SKM-1 (cell line): ENCODE measurements around the gene MAB21L1.

Source experiments
- DNase-seq: peaks from one replicate; lab custom pipeline; 2025; ENCODE audit not compliant: unreplicated experiment; lab: John Stamatoyannopoulos, UW

MAB21L1 gene

GRCh38 chr13:35480346-35480745, 3.9 kb upstream of the MAB21L1 start:
- no peak for DNase-seq

- DNase-seq: no peak
These were observed 3.2 kb upstream of the MAB21L1 start for GRCh38 chr13:35479706-35480105.

GRCh38 chr13:35479038-35479492, 2.6 kb upstream of the MAB21L1 start:
- DNase-seq: no peak

- no peak for DNase-seq
These were observed 2.0 kb upstream of the MAB21L1 start for GRCh38 chr13:35478271-35479037.

DNA sequence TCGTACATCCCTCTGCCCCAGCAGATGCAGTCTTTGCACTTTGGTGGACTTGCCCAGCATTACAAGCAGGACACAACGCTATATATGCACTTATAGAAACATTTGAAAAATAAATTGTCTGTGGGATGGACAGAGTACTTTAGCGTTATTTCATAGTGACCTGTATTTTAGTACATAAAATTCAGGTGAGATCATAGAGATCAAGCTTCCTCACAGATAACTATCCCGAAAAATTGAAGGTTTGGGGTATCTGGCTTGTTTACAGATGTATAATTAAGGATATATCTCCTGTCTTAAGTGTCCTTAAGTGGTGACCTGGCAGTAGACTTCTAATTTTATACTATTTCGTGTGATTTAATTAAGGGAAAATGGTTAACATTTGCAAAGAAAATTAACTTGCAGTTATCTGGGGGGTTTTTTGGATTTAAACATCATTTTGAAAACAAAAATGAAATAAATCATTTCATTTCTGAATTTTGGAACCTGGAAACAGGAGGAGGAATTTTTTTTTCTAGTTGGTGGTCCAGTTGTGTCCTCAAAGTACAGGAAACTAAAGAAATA, 977 bp upstream of the MAB21L1 start:
- DNase-seq: no peak

GRCh38 chr13:35475212-35475959, 1.1 kb downstream of the MAB21L1 start:
- no peak for DNase-seq

DNA sequence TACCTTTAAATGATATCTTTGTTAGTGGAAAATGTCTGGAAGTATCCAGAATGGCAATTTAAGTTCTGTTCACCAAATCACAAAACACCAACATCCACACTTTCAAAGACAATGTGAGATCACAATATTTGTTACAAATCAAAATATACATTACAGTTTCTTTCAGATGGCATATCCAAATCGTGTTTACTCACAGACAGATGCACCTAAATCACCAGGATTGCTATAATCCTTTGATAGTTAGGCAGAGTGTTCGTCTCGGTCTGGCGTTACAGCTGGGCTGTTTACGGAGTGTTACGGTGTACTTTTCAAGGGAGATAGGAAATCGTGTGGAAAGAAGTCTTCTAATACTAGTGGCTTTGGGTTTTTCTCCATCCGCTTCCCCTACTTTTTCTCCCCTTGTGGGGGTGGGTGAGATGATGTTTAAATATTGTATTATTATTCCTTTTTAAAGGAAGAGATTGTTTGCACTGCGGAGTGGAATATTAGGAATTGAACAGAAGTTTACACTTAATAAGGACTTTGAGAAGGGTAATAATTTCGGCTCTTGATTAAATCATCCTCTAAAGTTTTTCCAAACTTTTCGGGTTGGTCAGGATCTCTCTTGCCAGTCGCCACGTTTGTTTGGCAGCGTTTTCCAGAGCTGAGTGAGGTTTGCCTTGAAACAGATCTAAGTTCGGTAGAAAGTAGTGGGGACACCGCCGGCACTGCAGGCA, 1.8 kb downstream of the MAB21L1 start:
- no peak for DNase-seq

GRCh38 chr13:35473802-35474201, 2.7 kb downstream of the MAB21L1 start:
- DNase-seq: no peak

GRCh38 chr13:35473206-35473775, 3.2 kb downstream of the MAB21L1 start:
- DNase-seq: no peak

- DNase-seq: no peak
These were observed 4.1 kb downstream of the MAB21L1 start for GRCh38 chr13:35472323-35472881.

- no peak for DNase-seq
These were observed 4.7 kb downstream of the MAB21L1 start for GRCh38 chr13:35471706-35472322.

- no peak for DNase-seq
These were observed 5.5 kb downstream of the MAB21L1 start for GRCh38 chr13:35470671-35471661.

GRCh38 chr13:35469806-35470525, 6.5 kb downstream of the MAB21L1 start:
- DNase-seq: no peak

DNA sequence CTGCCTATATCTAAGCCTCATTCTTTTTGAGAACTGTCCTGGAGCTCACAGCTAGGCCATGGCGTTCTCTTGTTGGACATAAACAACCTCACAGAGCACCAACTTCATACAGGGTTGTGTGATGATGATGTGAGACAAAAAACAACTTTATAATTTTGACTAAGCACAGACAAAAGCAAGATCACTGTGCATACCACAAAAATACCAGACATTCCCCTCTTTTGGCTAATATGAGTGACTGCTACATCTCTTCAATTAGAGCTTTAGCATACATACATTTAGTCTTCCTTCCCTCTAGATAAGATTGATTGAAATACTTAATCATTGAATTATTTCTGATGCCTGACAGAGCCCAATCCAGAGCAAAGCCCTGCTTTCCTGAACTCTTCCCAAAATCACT, 8.3 kb downstream of the MAB21L1 start:
- no peak for DNase-seq

DNA sequence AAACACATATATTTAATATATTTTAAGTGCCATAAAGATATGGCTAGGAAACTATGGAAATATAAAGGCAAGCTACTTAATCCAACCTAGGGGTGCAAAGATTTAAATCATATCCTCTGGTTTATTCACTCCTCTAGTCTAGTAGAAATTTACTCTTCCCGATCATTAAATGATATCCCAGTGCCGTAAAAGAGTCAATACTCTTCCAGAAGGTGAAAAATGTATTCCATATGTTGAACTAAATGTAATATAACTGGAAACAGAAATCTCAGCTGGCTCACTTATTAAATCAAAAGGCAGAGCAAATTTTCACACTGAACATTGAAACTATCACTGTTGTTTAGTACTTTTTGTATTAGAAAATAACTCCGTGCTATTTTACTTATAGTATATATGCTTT, 11.1 kb downstream of the MAB21L1 start:
- no peak for DNase-seq

- DNase-seq: no peak
These were observed 16.4 kb downstream of the MAB21L1 start for GRCh38 chr13:35460061-35460460.

DNA sequence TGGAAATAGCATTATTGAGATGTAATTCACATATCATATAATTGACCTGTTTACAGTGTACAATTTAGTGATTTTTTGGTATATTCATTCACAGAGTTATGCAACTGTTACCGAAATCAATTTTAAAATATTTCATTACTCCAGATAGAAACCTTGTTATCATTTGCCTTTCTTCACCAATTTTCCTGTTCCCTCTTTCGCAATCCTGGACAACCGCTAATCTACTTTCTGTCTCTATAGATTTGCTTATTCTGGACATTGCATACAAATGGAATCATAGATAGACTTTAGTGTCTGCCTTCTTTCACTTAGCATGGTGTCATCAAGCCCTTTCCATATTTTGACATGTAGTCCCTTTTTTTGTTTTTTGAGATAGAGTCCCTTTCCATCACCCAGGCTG, 19.2 kb downstream of the MAB21L1 start:
- DNase-seq: no peak

DNA sequence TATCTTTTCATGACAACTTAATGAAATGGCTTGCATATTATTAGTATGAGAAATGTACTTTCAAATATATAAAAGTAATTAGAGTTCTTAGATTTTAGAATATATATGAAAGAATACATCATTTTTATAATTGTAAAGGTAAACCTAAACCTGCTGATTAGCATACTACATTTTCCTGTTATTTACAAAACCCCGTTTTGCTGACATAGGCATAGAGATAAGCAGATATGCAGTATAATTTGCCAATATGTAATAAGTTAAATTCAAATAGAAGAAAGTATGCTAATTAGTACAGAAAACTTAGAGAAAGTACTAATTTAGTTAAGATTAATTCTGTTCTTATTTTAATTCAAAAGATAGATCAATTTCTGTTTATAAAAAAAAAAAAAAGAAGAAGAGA, 21.5 kb downstream of the MAB21L1 start:
- DNase-seq: no peak

DNA sequence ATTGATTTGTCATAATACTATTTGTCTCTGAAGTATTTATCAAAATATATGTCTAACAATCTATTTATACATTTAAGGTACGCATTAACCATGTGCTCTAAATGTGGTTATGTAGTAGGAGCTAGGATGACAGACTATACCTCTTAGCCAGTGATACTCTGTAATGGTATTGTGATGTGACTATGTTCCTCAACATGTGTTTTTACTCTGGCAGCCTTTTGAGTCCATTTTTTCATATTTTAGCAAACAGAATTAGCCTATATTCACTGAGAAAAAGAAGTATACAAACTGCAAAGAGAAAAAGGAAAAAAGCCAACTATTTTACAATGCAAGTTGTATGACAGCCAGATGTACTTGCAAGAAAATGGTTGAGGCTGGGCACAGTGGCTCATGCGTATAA, 26.7 kb downstream of the MAB21L1 start:
- no peak for DNase-seq
